GM12878 (cell line): Measurements from ENCODE around the gene MRPL41.

Experiments
- EGR1 ChIP-seq, 2 experiments: IDR thresholded peaks; 1 replicate in 1 of 2; 2 replicates in 1 of 2; pipeline ENCODE4 v1.6.1; 2011 to 2012; ENCODE audit warnings: low read depth in 2 of 2, low read length in 2 of 2, borderline replicate concordance in 1 of 2, mild to moderate bottlenecking in 1 of 2, moderate library complexity in 1 of 2
- POLR2A ChIP-seq: IDR thresholded peaks from 2 replicates; pipeline ENCODE4 v1.6.1; 2011; ENCODE audit warnings: low read depth, mild to moderate bottlenecking, low read length
- TAF1 ChIP-seq: IDR thresholded peaks from 2 replicates; pipeline ENCODE4 v1.6.1; 2011; ENCODE audit warnings: mild to moderate bottlenecking, low read depth, low read length, borderline replicate concordance

GRCh38 chr9:137583957-137584356 lies 32.3 kb downstream of the MRPL41 start:
- no peak for TF ChIP-seq EGR1 (IDR thresholded peaks at IDR 0.05; ENCODE audit: borderline replicate concordance in 1 of 2, low read depth in 2 of 2, low read length in 2 of 2)
- TF ChIP-seq TAF1 = no peak
- TF ChIP-seq POLR2A = no peak
